Activated CD8-positive, alpha-beta T cell treated with anti-CD3 and anti-CD28 coated beads for 36 hours (primary cell): ENCODE data around the gene MYO5C. TPM values are rescaled to one million over a fixed set of nuclear protein-coding genes. Genes with fewer than 3 reads are reported as not detected.
A peak's percentile ranks its signal among the peaks of the same experiment; 100 is the strongest.

Experiments
- ATAC-seq: fragments of 200-7000 bp; cut with Tn5 transposase; one replicate; pipeline ENCODE4 v1.10.0; 2021; ENCODE audit warnings: mild to moderate bottlenecking, moderate library complexity
- CTCF ChIA-PET: fragments of 350-600 bp; sonication (Branson Sonifier 250); formaldehyde crosslinking; loops from one replicate; lab custom pipeline; 2021; ENCODE audit warnings: antibody characterized with exemption; lab: Charles Lee
- POLR2A ChIA-PET: fragments of 350-600 bp; sonication (Branson Sonifier 250); formaldehyde crosslinking; loops from one replicate; lab custom pipeline; 2021; ENCODE audit warnings: antibody characterized with exemption; lab: Charles Lee
- DNase-seq: peaks from one replicate; pipeline ENCODE4 v3.0.0-alpha.2; 2020
- H3K27ac Mint-ChIP-seq: one replicate; pipeline ENCODE4 v1.8.0; 2021; ENCODE audit warnings: mild to moderate bottlenecking, mixed read lengths
- H3K27me3 Mint-ChIP-seq: one replicate; pipeline ENCODE4 v1.8.0; 2021; ENCODE audit warnings: mixed read lengths
- H3K36me3 Mint-ChIP-seq: one replicate; pipeline ENCODE4 v1.8.0; 2021; ENCODE audit warnings: low read depth, mixed read lengths
- H3K4me1 Mint-ChIP-seq: one replicate; pipeline ENCODE4 v1.8.0; 2021; ENCODE audit warnings: low read depth, mixed read lengths
- H3K4me3 Mint-ChIP-seq: one replicate; pipeline ENCODE4 v1.8.0; 2021; ENCODE audit warnings: mild to moderate bottlenecking, moderate library complexity, mixed read lengths
- H3K9me3 Mint-ChIP-seq: one replicate; pipeline ENCODE4 v1.8.0; 2021; ENCODE audit warnings: mixed read lengths
- CTCF ChIP-seq: fragments of 200-600 bp; IDR thresholded peaks from one replicate; pipeline ENCODE4 v1.8.0; 2022; ENCODE audit warnings: antibody characterized with exemption, mild to moderate bottlenecking
- intact Hi-C: fragments of 100-400 bp; cut with micrococcal nuclease; formaldehyde crosslinking; loops from one replicate; pipeline ENCODE4 v1.10.0; 2022
- total RNA-seq, 2 experiments: library from RNA; stranded (reverse); gene quantifications; one replicate each; pipeline ENCODE4 v1.2.3, GENCODE V29; 2021

The MYO5C gene
- total RNA-seq, 2 experiments from 2014 or later = 1.3 to 1.9 TPM

GRCh38 chr15:52331490-52332240 lies 36.1 kb upstream of the MYO5C start:
- DNase-seq (peak; percentile 75), ATAC-seq (peak; percentile 99)
- H3K4me1 Mint-ChIP-seq = peaks cover 20% of the 10 kb centered on the region
- H3K9me3 Mint-ChIP-seq = no peaks in the 10 kb centered on the region
- intact Hi-C loops = loop anchor here (5.0 to 10.0 kb wide), 3 partner anchors 77 to 351 kb away; partner anchors contain the start of gene MYO5A
- ChIA-PET POLR2A (interaction anchor here (0.6 to 1.0 kb wide), 6 partner anchors 17 to 424 kb away, joined by 3 to 4 read pairs (median 3); no protein-coding TSS in a partner anchor), CTCF (interaction anchor here (0.6 to 3.3 kb wide), 24 partner anchors 13 to 406 kb away, joined by 3 to 23 read pairs (median 4); no protein-coding TSS in a partner anchor)
- TF ChIP-seq CTCF = peak; percentile 71
- H3K4me3 Mint-ChIP-seq = no peak overlapping the region
- peak overlapping the region; percentile 74 for H3K27ac Mint-ChIP-seq
- no peaks in the 10 kb centered on the region for H3K27me3 Mint-ChIP-seq
- peaks cover 7% of the 10 kb centered on the region for H3K36me3 Mint-ChIP-seq

- Mint-ChIP-seq H3K9me3 (no peaks in the 10 kb centered on the region), H3K4me3 (no peak overlapping the region), H3K27me3 (no peaks in the 10 kb centered on the region), H3K4me1 (peaks cover 20% of the 10 kb centered on the region), H3K27ac (no peak overlapping the region), H3K36me3 (peaks cover 11% of the 10 kb centered on the region)
- DNase-seq (no peak), ATAC-seq (no peak)
- no peak for TF ChIP-seq CTCF
- intact Hi-C loops = loop anchor here (1.0 to 10.0 kb wide), 4 partner anchors 75 to 405 kb away; partner anchors contain the start of gene MYO5A
- ChIA-PET CTCF (interaction anchor here (3.3 kb wide), 1 partner anchor 405 kb away, joined by 23 read pairs; no protein-coding TSS in a partner anchor), POLR2A (interaction anchor here (0.7 kb wide), 1 partner anchor 53 kb away, joined by 4 read pairs; no protein-coding TSS in a partner anchor)
These were observed 34.4 kb upstream of the MYO5C start for GRCh38 chr15:52329987-52330386.

- ChIA-PET POLR2A (interaction anchor here (0.7 kb wide), 1 partner anchor 52 kb away, joined by 4 read pairs; no protein-coding TSS in a partner anchor), CTCF (interaction anchor here (1.0 to 3.3 kb wide), 2 partner anchors 230 to 406 kb away, joined by 3 to 23 read pairs; no protein-coding TSS in a partner anchor)
- no peak for DNase-seq
- Mint-ChIP-seq H3K9me3 (no peaks in the 10 kb centered on the region), H3K27me3 (no peaks in the 10 kb centered on the region), H3K27ac (peak overlapping the region; percentile 16), H3K36me3 (peaks cover 12% of the 10 kb centered on the region), H3K4me1 (peaks cover 20% of the 10 kb centered on the region), H3K4me3 (no peak overlapping the region)
- intact Hi-C loops = no loop called here
- ATAC-seq = no peak
- no peak for TF ChIP-seq CTCF
These were observed 33.5 kb upstream of the MYO5C start for GRCh38 chr15:52329150-52329549.

GRCh38 chr15:52328680-52329079 lies 33.1 kb upstream of the MYO5C start:
- Mint-ChIP-seq H3K27ac (no peak overlapping the region), H3K9me3 (no peaks in the 10 kb centered on the region), H3K4me1 (peaks cover 20% of the 10 kb centered on the region), H3K36me3 (peaks cover 12% of the 10 kb centered on the region), H3K27me3 (no peaks in the 10 kb centered on the region), H3K4me3 (no peak overlapping the region)
- ATAC-seq (no peak), DNase-seq (no peak)
- CTCF ChIA-PET = interaction anchor here (0.8 to 3.3 kb wide), 5 partner anchors 12 to 406 kb away, joined by 3 to 23 read pairs (median 3); no protein-coding TSS in a partner anchor
- no peak for TF ChIP-seq CTCF
- intact Hi-C loops = no loop called here
- POLR2A ChIA-PET = no interaction called here

GRCh38 chr15:52326756-52327155 lies 31.2 kb upstream of the MYO5C start:
- Mint-ChIP-seq H3K4me3 (no peak overlapping the region), H3K9me3 (no peaks in the 10 kb centered on the region), H3K36me3 (peaks cover 17% of the 10 kb centered on the region), H3K27me3 (no peaks in the 10 kb centered on the region), H3K27ac (no peak overlapping the region), H3K4me1 (peaks cover 12% of the 10 kb centered on the region)
- CTCF ChIA-PET = interaction anchor here (1.4 to 1.6 kb wide), 2 partner anchors 70 kb away, joined by 4 to 6 read pairs; no protein-coding TSS in a partner anchor
- ATAC-seq (no peak), DNase-seq (no peak)
- intact Hi-C loops = no loop called here
- POLR2A ChIA-PET = no interaction called here
- no peak for TF ChIP-seq CTCF
